Kidney epithelial cell (primary cell): ENCODE results near the gene FCRL6. TPM values are rescaled to one million over a fixed set of nuclear protein-coding genes. Genes with fewer than 3 reads are reported as not detected.

ENCODE experiments used
- DNase-seq: peaks from one replicate; pipeline ENCODE4 v3.0.0-alpha.2; 2010; ENCODE audit warnings: low read depth
- H3K27me3 ChIP-seq: 2 replicates; pipeline ENCODE4 v1.6.0; 2011; ENCODE audit warnings: low read length; ENCODE audit not compliant: control insufficient read depth, insufficient read depth
- H3K36me3 ChIP-seq: 2 replicates; pipeline ENCODE4 v1.5.1; 2011; ENCODE audit warnings: low read length; ENCODE audit not compliant: control insufficient read depth, insufficient read depth
- H3K4me3 ChIP-seq: 2 replicates; pipeline ENCODE4 v1.5.1; 2011; ENCODE audit warnings: low read depth, mild to moderate bottlenecking, control low read depth, low read length
- CTCF ChIP-seq: IDR thresholded peaks from 2 replicates; pipeline ENCODE4 v1.5.1; 2011; ENCODE audit warnings: mild to moderate bottlenecking, moderate library complexity, low read length, control low read depth, inconsistent platforms; ENCODE audit not compliant: insufficient read depth, poor library complexity, severe bottlenecking
- total RNA-seq: library from RNA; depleted of rRNA; stranded (reverse); fragments of >200 nt; gene quantifications from 2 replicates; pipeline ENCODE4 v1.2.3, GENCODE V29; 2015

The FCRL6 gene
- total RNA-seq, 1 donor from 2014 or later = not detected

GRCh38 chr1:159780583-159781582 is 21.3 kb upstream of the FCRL6 start, which contains the start of gene DUSP23:
Gene DUSP23 (plus strand): TSS chr1:159780962. CDS start chr1:159781101, 139 bp downstream.
- Histone ChIP-seq H3K4me3 (peak within 1 kb of the TSS; percentile 76), H3K36me3 (no peaks in the 10 kb centered on the region), H3K27me3 (peaks cover under 1% of the 10 kb centered on the region)
- peak; percentile 90 for TF ChIP-seq CTCF
- peak; percentile 83 for DNase-seq

GRCh38 chr1:159781992-159782391 is 20.2 kb upstream of the FCRL6 start:
- DNase-seq = no peak
- Histone ChIP-seq H3K4me3 (no peak overlapping the region), H3K36me3 (no peaks in the 10 kb centered on the region), H3K27me3 (no peaks in the 10 kb centered on the region)
- no peak for TF ChIP-seq CTCF

GRCh38 chr1:159783724-159784123 is 18.4 kb upstream of the FCRL6 start:
- H3K36me3 ChIP-seq = no peaks in the 10 kb centered on the region
- no peak for DNase-seq
- no peak for TF ChIP-seq CTCF
- H3K27me3 ChIP-seq = no peaks in the 10 kb centered on the region
- H3K4me3 ChIP-seq = no peak overlapping the region

- no peak overlapping the region for H3K4me3 ChIP-seq
- H3K27me3 ChIP-seq = no peaks in the 10 kb centered on the region
- no peak for TF ChIP-seq CTCF
- H3K36me3 ChIP-seq = no peaks in the 10 kb centered on the region
- DNase-seq = no peak
Measured at GRCh38 chr1:159786465-159786864, 15.7 kb upstream of the FCRL6 start.

GRCh38 chr1:159786966-159787365 is 15.2 kb upstream of the FCRL6 start:
- no peak for DNase-seq
- TF ChIP-seq CTCF = no peak

More at GRCh38 chr1:159786966-159787365, 15.2 kb upstream of the FCRL6 start:
- Histone ChIP-seq H3K4me3 (no peak overlapping the region), H3K36me3 (no peaks in the 10 kb centered on the region), H3K27me3 (no peaks in the 10 kb centered on the region)
